A549 (cell line): ENCODE results near the gene LHX4. TPM values are rescaled to one million over a fixed set of nuclear protein-coding genes. Genes with fewer than 3 reads are reported as not detected.

Experiments used
- polyA plus RNA-seq, 4 experiments: library from polyadenylated mRNA; depleted of rRNA in 3 of 4; stranded (reverse); fragments of >200 nt; fragmentation: RNase III in 1 of 4; extraction: RNeasy Plus Mini Kit Qiagen cat#74134 plus additional on column Dnase treatment in 1 of 4; gene quantifications; 2 replicates in 3 of 4; 3 replicates in 1 of 4; pipeline ENCODE4 v1.2.3, GENCODE V29; 2011 to 2017

The LHX4 gene
- polyA plus RNA-seq, 2 of the 4 experiments (the other 2 are of a cell fraction) = 0.62 to 0.80 TPM

Other genes with a start within 250 kb of the LHX4 start
- gene QSOX1, start 75.4 kb upstream of the LHX4 start, polyA plus RNA-seq (2011; rRNA removed) = 60.2 and 67.3 TPM in 2 replicates
- 41.5 to 43.8 TPM (median 41.6 TPM) in 3 replicates for gene QSOX1, start 75.4 kb upstream of the LHX4 start, polyA plus RNA-seq (2017; fragmentation: RNase III; extraction: RNeasy Plus Mini Kit Qiagen cat#74134 plus additional on column Dnase treatment)